DMS153 treated with DMSO at 0.1 percent for 48 hours (cell line): ENCODE measurements around the gene FAM53A.

Source experiments
- DNase-seq: peaks from one replicate; lab custom pipeline; 2025; ENCODE audit not compliant: unreplicated experiment; lab: John Stamatoyannopoulos, UW

The FAM53A gene, protein sequence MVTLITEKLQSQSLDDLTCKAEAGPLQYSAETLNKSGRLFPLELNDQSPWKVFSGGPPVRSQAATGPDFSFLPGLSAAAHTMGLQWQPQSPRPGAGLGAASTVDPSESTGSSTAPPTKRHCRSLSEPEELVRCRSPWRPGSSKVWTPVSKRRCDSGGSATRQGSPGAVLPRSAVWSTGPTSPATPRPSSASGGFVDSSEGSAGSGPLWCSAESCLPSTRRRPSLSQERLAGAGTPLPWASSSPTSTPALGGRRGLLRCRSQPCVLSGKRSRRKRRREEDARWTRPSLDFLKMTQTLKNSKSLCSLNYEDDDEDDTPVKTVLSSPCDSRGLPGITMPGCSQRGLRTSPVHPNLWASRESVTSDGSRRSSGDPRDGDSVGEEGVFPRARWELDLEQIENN

GRCh38 chr4:1683736-1684505 lies at the start of gene FAM53A:
Gene FAM53A (minus strand): TSS chr4:1684313. CDS start chr4:1668741, 15,572 bp downstream.
- DNase-seq, result no peak

GRCh38 chr4:1732911-1733310 lies 48.8 kb upstream of the FAM53A start:
- no peak for DNase-seq

- DNase-seq, result no peak
Observed at GRCh38 chr4:1731180-1731579, 47.1 kb upstream of the FAM53A start.

- DNase-seq, result no peak
Observed at GRCh38 chr4:1730532-1731135, 46.5 kb upstream of the FAM53A start.

GRCh38 chr4:1728061-1728980 lies 44.2 kb upstream of the FAM53A start:
- DNase-seq, result no peak

DNA sequence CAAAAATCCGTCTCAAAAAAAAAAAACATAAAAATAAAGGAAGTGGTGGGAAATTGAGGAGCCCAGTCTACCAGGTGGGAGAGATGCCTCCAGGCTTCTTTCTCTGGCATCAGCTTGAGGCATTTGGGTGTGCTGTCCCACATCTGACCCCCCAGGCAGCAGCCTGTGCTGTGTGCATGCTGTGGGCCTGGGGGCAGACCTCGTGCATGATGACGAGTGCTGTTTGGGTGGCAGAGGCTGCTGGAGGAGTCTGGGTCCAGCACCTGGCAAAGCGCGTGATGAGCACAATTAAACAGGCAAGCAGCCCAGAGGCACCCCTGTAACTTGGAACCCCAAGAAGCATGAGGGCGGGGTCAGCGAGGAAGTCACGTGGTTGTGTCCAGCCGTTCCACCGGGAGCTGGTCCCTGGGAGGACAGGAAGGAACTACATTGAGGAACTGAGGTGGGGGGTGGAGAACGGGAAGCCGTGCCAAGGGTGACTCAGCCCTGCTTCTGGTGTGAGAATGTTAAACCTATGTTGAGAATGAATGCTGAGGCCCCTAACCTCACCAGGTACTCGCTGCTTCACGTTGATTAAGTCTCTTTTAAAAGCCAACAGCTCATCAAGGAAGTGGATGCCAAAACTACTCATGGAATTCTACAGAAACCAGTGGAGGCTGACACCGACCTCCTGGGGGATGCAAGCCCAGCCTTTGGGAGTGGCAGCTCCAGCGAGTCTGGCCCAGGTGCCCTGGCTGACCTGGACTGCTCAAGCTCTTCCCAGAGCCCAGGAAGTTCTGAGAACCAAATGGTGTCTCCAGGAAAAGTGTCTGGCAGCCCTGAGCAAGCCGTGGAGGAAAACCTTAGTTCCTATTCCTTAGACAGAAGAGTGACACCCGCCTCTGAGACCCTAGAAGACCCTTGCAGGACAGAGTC lies 43.3 kb upstream of the FAM53A start:
- no peak for DNase-seq

GRCh38 chr4:1726146-1726934 lies 42.2 kb upstream of the FAM53A start:
- peak; percentile 4 for DNase-seq

DNA sequence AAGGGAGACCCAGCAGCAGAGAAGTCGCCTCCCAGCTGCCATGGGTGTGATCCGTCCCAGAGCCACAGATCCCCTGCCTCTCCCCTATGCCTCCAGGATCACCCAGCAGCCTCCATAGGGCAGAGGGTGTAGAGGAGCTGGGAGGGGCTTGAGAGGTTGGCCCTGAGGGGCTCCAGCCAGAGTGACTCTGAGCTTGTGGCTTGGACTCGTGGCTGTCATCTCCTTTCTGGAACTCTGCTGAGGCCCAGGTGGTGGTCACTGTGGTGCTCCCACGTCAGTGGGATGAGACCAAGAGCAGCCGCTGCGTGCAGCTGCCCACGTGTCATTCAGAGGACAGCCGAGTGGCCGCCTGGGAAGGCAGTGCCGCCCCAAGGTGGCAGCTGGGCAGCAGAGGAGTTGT lies 41.4 kb upstream of the FAM53A start:
- DNase-seq, result no peak

GRCh38 chr4:1723131-1723801 lies 39.2 kb upstream of the FAM53A start:
- no peak for DNase-seq

DNA sequence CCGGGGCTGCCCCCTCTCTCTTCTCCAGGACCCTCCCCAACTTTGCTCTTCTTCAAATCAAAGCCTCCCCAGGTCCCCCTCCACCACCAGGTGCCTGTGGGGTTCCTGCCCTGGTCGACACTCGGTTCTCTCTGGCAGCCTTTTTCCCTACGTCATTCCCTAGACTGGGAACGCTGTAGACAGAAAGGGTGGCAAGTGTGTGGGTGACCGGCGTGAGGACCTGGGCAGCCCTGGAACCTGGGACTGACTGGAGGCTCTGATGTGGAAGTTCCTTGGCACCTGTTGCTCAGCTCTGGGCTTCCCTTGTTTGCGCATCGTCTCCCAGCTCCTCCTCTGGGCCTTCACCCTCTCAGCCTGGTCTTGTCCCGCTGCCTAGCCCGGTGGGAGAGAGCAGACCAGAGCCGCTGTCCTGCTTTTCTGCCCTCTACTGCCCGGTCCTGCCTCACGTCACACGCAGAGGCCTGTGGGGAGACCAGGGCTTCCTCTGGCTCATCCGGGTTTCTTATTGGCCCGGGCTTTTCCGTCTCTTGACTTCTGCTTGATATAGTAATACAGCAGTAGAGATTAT lies 38.5 kb upstream of the FAM53A start:
- DNase-seq, result no peak

DNA sequence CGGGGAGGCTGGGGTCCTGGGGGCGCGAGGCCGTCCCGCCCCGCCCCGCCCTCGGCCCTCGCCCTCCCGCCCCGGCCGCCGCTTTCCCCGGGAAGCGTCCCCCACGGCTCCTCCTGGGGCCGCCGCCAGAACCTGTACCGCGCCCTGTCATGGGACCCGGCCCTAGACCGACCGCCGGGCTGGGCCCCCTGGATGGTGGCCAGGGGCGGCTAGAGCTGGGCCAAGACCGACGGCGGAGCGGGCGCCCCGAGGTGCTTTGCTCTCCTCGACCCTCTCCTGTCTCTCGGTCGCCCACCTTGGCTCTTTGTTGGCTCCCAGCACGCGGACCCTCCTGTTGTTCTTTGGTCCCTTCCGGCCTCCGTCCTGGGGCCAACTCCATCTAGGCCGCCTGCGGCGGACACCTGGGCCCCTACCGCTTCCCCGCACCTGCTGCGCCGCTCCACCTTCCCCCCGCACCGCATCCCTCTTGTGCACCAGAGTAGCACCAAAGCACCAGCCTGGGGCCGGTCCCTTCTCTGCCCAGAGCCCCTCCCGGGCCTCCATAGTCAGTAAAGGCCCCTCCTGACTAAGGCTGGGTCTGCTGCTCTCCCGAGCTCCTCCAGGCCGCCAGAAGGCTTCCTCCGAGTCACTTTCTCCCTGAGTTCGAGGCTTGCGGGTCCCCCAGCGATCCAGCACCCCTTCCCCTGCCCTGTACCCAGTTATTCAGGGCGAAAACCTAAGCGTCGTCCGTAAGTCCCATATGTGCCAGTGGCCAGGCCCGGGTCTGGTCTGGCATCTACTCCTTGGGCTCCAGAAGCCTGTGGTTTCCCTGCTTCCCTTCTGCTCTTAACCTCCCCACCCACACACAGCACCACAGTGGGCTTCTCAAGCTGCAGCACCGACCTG lies 37.8 kb upstream of the FAM53A start:
- DNase-seq, result no peak

DNA sequence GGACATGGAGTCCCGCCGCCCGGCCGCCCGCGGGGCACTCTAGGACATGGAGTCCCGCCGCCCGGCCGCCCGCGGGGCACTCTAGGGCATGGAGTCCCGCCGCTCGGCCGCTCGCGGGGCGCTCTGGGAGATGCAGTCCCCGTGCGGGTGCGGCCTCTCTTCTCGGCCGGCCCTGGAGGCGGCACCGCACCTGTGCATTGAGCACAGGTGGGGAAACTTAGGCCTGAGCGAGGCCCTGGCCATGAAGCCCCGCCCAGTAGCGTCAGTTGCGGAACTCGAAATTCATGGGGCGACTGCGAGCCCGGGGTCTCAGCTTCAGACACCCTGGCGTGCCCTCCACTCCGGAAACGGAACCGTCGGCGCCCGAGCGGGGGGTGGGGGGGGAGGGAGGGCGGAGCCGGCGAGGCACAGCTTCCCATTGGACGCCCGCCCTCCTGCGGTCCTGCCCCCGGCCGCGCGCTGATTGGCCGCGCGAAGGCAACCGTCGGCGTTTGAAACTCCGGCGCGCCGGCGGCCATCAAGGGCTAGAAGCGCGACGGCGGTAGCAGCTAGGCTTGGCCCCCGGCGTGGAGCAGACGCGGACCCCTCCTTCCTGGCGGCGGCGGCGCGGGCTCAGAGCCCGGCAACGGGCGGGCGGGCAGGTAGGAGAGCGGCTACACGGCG lies 37.0 kb upstream of the FAM53A start, which contains the start of the genes TACC3 and TMEM129:
TSS of gene TACC3 (plus strand) at position 519 of the 663 bp plus-strand sequence. CDS start 1,901 bp downstream, outside the sequence.
TSS of gene TMEM129 (minus strand) at position 321 of the 663 bp plus-strand sequence. CDS start 486 bp downstream, outside the sequence.
- DNase-seq, result peak; percentile 75

- DNase-seq, result no peak
Observed at GRCh38 chr4:1720163-1720983, 36.3 kb upstream of the FAM53A start.

- no peak for DNase-seq
Observed at GRCh38 chr4:1718095-1718850, 34.2 kb upstream of the FAM53A start.
